Endodermal cell (in vitro differentiated cells): ENCODE results near the gene SLC17A9. TPM values are rescaled to one million over a fixed set of nuclear protein-coding genes. Genes with fewer than 3 reads are reported as not detected.

Experiments
- DNase-seq: peaks from one replicate; pipeline ENCODE4 v3.0.0-alpha.2; 2017
- H3K27ac ChIP-seq: 2 replicates; pipeline ENCODE4 v1.5.1; 2013; ENCODE audit warnings: mild to moderate bottlenecking, low read depth, low read length, moderate library complexity
- H3K27me3 ChIP-seq: 2 replicates; pipeline ENCODE4 v1.6.1; 2013; ENCODE audit warnings: mild to moderate bottlenecking, low read length, moderate library complexity; ENCODE audit not compliant: insufficient read depth, control insufficient read depth, poor library complexity, severe bottlenecking
- H3K36me3 ChIP-seq: 2 replicates; pipeline ENCODE4 v1.7.0; 2013; ENCODE audit warnings: mild to moderate bottlenecking, low read length, moderate library complexity; ENCODE audit not compliant: control insufficient read depth, insufficient read depth
- H3K4me1 ChIP-seq: one replicate; pipeline ENCODE4 v1.7.0; 2013; ENCODE audit warnings: low read length; ENCODE audit not compliant: control insufficient read depth, insufficient read depth
- H3K4me3 ChIP-seq: 2 replicates; pipeline ENCODE4 v1.5.1; 2013; ENCODE audit warnings: mild to moderate bottlenecking, low read length, moderate library complexity
- H3K9ac ChIP-seq: 2 replicates; pipeline ENCODE4 v1.6.1; 2013; ENCODE audit warnings: mild to moderate bottlenecking, low read length, moderate library complexity; ENCODE audit not compliant: poor library complexity, severe bottlenecking; ENCODE audit errors: extremely low read depth
- H3K9me3 ChIP-seq: 2 replicates; pipeline ENCODE4 v1.6.1; 2013; ENCODE audit warnings: mild to moderate bottlenecking, low read length, moderate library complexity; ENCODE audit not compliant: control insufficient read depth
- H3K27ac Mint-ChIP-seq: 2 replicates; pipeline ENCODE4 v1.8.0; 2020; ENCODE audit warnings: mixed read lengths
- H3K27me3 Mint-ChIP-seq: 2 replicates; pipeline ENCODE4 v1.8.0; 2021; ENCODE audit warnings: mild to moderate bottlenecking, mixed read lengths; ENCODE audit not compliant: insufficient read depth
- H3K36me3 Mint-ChIP-seq: 2 replicates; pipeline ENCODE4 v1.8.0; 2020; ENCODE audit warnings: low read depth, mixed read lengths
- H3K4me1 Mint-ChIP-seq: 2 replicates; pipeline ENCODE4 v1.8.0; 2020; ENCODE audit warnings: mixed read lengths
- H3K4me3 Mint-ChIP-seq: 2 replicates; pipeline ENCODE4 v1.8.0; 2020; ENCODE audit warnings: mild to moderate bottlenecking, moderate library complexity, mixed read lengths
- H3K9me3 Mint-ChIP-seq: 2 replicates; pipeline ENCODE4 v1.8.0; 2020; ENCODE audit warnings: mild to moderate bottlenecking, mixed read lengths
- CTCF ChIP-seq: fragments of 200-600 bp; sonication (generic); conservative IDR thresholded peaks from 2 replicates; pipeline ENCODE4 v1.5.0; 2021; ENCODE audit warnings: antibody characterized with exemption, mild to moderate bottlenecking
- WGBS, 2 experiments: methylation state at CpG; one replicate each; pipeline versions ENCODE4 v1.1.5 to v1.1.7; 2013; ENCODE audit warnings: missing lambda C conversion rate in 2 of 2, mixed read lengths in 1 of 2; ENCODE audit not compliant: insufficient coverage in 1 of 2, insufficient read length in 1 of 2; 5-methylcytosine and 5-hydroxymethylcytosine counted together
- total RNA-seq, 2 donors: library from RNA; stranded (reverse); fragmentation: NEBNext Ultra II Directional in 1 of 2; extraction: Animal tissue kit (Norgen Biotek cat#: 25700) in 1 of 2; gene quantifications; 2 replicates in 1 of 2; 3 replicates in 1 of 2; pipeline ENCODE4 v1.2.1, GENCODE V29; 2021

The SLC17A9 gene
- total RNA-seq, 2 donors from 2014 or later: 8.9 to 10.2 TPM

GRCh38 chr20:62907384-62908317, 44.9 kb upstream of the SLC17A9 start:
- Histone ChIP-seq H3K9me3 (no peaks in the 10 kb centered on the region), H3K4me1 (no peaks in the 10 kb centered on the region), H3K27me3 (no peaks in the 10 kb centered on the region), H3K9ac (no peak overlapping the region), H3K4me3 (no peak overlapping the region), H3K27ac (no peak overlapping the region), H3K36me3 (peaks cover 99% of the 10 kb centered on the region)
- no peaks in the 10 kb centered on the region for H3K27me3 Mint-ChIP-seq
- H3K27ac Mint-ChIP-seq: peak overlapping the region; percentile 17
- DNase-seq: peak; percentile 75
- TF ChIP-seq CTCF: peak; percentile 84
- no peak overlapping the region for H3K4me3 Mint-ChIP-seq
- WGBS, 2 experiments: 88 to 95% methylated on average over 13 to 16 of the region's 16 CpGs
- no peaks in the 10 kb centered on the region for H3K9me3 Mint-ChIP-seq
- H3K4me1 Mint-ChIP-seq: peaks cover 3% of the 10 kb centered on the region
- H3K36me3 Mint-ChIP-seq: peaks cover 88% of the 10 kb centered on the region

DNA sequence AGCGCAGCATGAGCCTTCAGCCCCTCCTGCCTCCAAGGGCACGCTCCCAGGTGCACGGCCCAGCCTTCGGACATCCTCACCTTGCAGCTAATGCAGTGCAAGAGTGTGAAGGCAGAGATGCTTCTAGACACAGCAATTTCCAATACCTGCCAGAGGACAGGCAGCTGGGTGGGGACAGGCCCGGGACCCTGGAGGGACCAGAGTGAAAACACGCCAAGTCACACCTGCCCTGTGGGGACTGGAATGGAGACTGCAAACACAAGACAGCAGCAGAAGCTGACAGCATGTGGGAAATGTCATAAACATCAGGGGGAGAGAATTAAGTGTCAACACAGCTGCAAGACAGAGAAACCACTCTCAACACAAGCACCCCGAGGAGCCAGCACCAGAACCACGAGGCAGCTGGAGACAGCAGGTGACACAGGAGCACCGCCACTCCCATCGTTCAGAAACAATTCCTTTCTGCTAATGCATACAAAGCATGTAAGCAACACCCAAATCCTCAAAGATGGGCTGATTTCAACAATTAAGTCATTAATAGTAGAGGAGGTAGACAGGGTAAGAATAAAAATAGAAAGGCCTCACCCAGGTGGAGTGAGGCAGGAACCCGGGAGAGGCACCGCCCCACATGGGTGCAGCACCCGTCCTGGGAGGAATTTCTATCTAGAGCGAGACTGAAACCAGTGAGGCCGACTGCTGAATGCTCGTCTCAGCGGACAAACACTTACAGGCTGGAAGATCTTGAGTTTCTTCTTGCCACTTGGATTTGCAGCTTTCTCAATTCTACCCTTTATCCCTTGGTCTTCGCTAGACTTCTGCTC, 43.3 kb upstream of the SLC17A9 start:
- Histone ChIP-seq H3K4me1 (peaks cover 8% of the 10 kb centered on the region), H3K9ac (no peak overlapping the region), H3K9me3 (no peaks in the 10 kb centered on the region), H3K36me3 (peaks cover 99% of the 10 kb centered on the region), H3K27me3 (no peaks in the 10 kb centered on the region), H3K4me3 (no peak overlapping the region), H3K27ac (no peak overlapping the region)
- peaks cover 13% of the 10 kb centered on the region for H3K4me1 Mint-ChIP-seq
- DNase-seq: no peak
- H3K27ac Mint-ChIP-seq: peak overlapping the region; percentile 39
- WGBS, 2 experiments: 92 to 95% methylated on average over 11 to 18 of the region's 18 CpGs
- H3K36me3 Mint-ChIP-seq: peaks cover 89% of the 10 kb centered on the region
- no peak for TF ChIP-seq CTCF
- H3K9me3 Mint-ChIP-seq: no peaks in the 10 kb centered on the region
- H3K27me3 Mint-ChIP-seq: no peaks in the 10 kb centered on the region
- no peak overlapping the region for H3K4me3 Mint-ChIP-seq

DNA sequence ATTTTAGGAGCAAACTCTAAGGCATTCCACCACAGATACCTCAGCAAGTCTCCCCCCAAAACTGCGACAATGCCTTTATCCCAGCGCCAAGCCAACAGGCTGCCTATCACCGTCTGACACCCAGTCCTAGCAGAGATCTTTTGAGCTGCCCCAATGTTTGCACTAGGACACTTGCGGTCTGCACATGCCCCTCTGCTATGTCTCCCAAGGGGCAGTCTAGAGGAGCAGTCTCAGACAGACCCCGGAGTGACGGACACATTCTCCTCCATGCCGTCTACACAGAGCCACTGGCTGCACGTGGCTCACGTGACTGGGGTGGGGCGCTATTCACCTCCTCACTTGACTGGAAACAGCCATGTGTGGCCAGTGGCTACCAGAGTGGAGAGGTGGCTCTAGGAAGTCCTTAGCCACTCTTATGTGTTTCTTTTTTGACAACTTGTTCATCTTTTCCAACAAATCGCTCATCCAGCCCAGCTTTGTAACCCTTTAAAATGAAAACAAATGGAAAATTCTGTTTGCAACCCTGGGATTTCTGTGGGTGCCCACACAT, 42.2 kb upstream of the SLC17A9 start:
- TF ChIP-seq CTCF: no peak
- Histone ChIP-seq H3K27ac (no peak overlapping the region), H3K4me1 (peaks cover 13% of the 10 kb centered on the region), H3K9ac (no peak overlapping the region), H3K4me3 (no peak overlapping the region), H3K9me3 (no peaks in the 10 kb centered on the region), H3K36me3 (peaks cover 89% of the 10 kb centered on the region), H3K27me3 (no peaks in the 10 kb centered on the region)
- WGBS, 2 experiments: 96% methylated on average over 8 to 11 of the region's 11 CpGs
- no peak for DNase-seq
- Mint-ChIP-seq H3K4me1 (peaks cover 18% of the 10 kb centered on the region), H3K27ac (peak overlapping the region; percentile 81), H3K9me3 (no peaks in the 10 kb centered on the region), H3K27me3 (no peaks in the 10 kb centered on the region), H3K4me3 (no peak overlapping the region), H3K36me3 (peaks cover 77% of the 10 kb centered on the region)
